HG03460 (cell line): ENCODE data around the gene ZNF746.

ENCODE experiments used
- ATAC-seq: cut with Tn5 transposase; IDR thresholded peaks from one replicate; pipeline ENCODE4 v1.9.1; 2021; ENCODE audit not compliant: unreplicated experiment

Gene ZNF746

GRCh38 chr7:149430192-149430591, 67.4 kb downstream of the ZNF746 start:
- ATAC-seq: no peak

DNA sequence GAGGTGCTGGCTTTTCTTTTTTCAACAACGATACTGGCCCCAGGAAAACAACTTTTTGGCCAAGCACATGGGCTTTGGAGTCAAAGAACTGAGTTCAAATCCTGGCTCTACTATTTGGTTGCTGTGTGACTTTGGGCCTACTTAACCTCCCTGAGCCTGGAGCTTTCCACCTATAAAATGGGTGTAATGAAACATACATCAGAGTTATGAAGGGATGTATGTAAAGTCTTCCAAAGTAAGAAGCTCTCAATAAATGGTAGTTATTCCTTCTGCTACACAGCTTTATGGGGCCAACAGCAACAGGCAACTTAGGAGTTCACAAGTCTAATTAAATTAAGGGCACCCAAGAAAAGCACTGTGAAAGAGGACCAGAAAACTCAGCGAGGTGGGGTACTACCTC, 69.7 kb downstream of the ZNF746 start:
- no peak for ATAC-seq

- no peak for ATAC-seq
Measured at GRCh38 chr7:149427096-149427680, 70.4 kb downstream of the ZNF746 start.

GRCh38 chr7:149423449-149424110, 74.0 kb downstream of the ZNF746 start:
- no peak for ATAC-seq

DNA sequence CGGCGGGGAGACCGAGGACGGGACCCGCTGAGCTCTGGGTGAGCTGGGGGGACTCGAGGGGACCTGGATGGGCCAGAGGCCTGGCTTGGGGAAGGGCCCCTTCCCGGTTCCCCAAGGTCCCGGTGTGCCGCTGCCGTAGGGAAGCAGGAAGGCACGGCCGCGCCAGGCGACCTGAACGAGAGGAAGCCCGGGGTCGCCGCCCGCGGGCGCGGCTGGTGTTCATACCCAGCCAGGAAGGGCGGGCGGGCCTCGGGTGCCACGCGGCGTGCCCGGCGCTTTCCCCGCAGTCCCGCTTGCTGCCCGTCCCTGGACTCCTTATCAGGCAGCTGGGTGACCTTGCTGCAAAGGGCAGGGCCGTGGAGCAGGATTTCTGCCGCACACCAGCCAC, 74.7 kb downstream of the ZNF746 start:
- peak; percentile 18 for ATAC-seq
